ENCODE data around the gene SRSF11.

DNA sequence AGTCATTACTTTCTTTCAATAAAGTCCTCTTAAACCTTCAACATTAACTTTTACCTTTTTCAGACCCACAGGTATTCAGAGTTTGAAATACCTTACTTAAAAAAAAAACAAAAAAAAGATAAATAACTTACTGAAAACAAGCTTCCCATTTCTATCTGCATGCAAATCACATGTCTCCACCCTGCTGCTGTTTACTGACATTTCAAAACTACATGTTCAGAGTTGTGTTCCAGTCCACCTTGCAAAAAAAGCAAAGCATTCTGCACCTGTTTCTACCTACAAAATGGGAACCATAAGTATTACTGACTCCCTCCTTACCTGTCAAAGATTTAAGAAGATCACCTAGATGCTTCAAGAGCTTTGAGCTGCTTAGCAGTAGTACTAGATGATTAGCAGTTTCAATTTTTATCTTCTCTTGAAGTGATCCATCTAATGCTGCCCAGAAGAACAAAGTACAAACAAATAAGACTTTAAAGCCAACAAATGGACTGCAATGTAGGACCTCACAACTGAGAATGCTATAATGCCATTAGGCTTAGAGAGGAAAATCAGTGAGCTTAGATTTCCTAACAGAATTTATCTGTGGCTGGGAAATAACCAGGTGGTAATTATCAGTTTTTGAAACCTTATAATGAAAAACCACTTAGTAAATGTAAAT lies 72.1 kb downstream of the SRSF11 start:
- TF ChIP-seq GABPA (IDR thresholded peaks at IDR 0.05; ENCODE audit: borderline replicate concordance, insufficient read depth, low read length), result no peak
- no peak for TF ChIP-seq RAD21 (IDR thresholded peaks at IDR 0.05 in 1 of 2, conservative IDR thresholded peaks at IDR 0.05 in 1 of 2; ENCODE audit: low read depth in 2 of 2, low read length in 2 of 2)
- no peak for TF ChIP-seq POLR2A (IDR thresholded peaks at IDR 0.05; ENCODE audit: control extremely low read depth in 1 of 2, low read depth in 2 of 2, low read length in 2 of 2)
- TF ChIP-seq EP300 (IDR thresholded peaks at IDR 0.05; ENCODE audit: borderline replicate concordance in 1 of 2, low read depth in 2 of 2, low read length in 2 of 2), result no peak
- TF ChIP-seq CEBPB (IDR thresholded peaks at IDR 0.05; ENCODE audit: low read depth, low read length), result no peak
- TF ChIP-seq CBX5 (IDR thresholded peaks at IDR 0.05; ENCODE audit: low read depth, low read length), result no peak
